Measurements from ENCODE around the gene NPBWR2. TPM values are rescaled to one million over a fixed set of nuclear protein-coding genes. Genes with fewer than 3 reads are reported as not detected.

Gene NPBWR2
- total RNA-seq, 1 experiment from 2014 or later, result not detected

- TF ChIP-seq CTCF (IDR thresholded peaks at IDR 0.05; ENCODE audit: unreplicated experiment), result no peak
- DNase-seq (ENCODE audit: unreplicated experiment), result no peak
- Mint-ChIP-seq H3K9me3 (ENCODE audit: unreplicated experiment) (no peaks in the 10 kb centered on the region), H3K36me3 (ENCODE audit: insufficient read depth, unreplicated experiment) (no peaks in the 10 kb centered on the region), H3K27ac (ENCODE audit: low read depth, unreplicated experiment) (no peak overlapping the region), H3K4me1 (ENCODE audit: insufficient read depth, unreplicated experiment) (peaks cover 2% of the 10 kb centered on the region), H3K27me3 (ENCODE audit: insufficient read depth, unreplicated experiment) (no peaks in the 10 kb centered on the region), H3K4me3 (ENCODE audit: unreplicated experiment) (no peak overlapping the region)
- POLR2A ChIA-PET, result interaction anchor here (0.7 kb wide), 1 partner anchor 26 kb away, joined by 3 read pairs; no protein-coding TSS in a partner anchor
- intact Hi-C loops (cut with micrococcal nuclease), result no loop called here
- CTCF ChIA-PET, result interaction anchor here (0.6 to 1.3 kb wide), 8 partner anchors 10 to 120 kb away, joined by 3 to 8 read pairs (median 3); no protein-coding TSS in a partner anchor
- BruUV-seq (replicated peaks), result no TSS peak
Measured at GRCh38 chr20:64073476-64074183, 33.7 kb downstream of the NPBWR2 start.

- no TSS peak for BruUV-seq (replicated peaks)
- H3K27me3 Mint-ChIP-seq (ENCODE audit: insufficient read depth, unreplicated experiment), result no peaks in the 10 kb centered on the region
- no peak for DNase-seq (ENCODE audit: unreplicated experiment)
- POLR2A ChIA-PET, result interaction anchor here (0.7 to 1.9 kb wide), 2 partner anchors 10 to 25 kb away, joined by 3 to 6 read pairs; partner anchors contain the start of gene TCEA2
- no peak overlapping the region for H3K4me3 Mint-ChIP-seq (ENCODE audit: unreplicated experiment)
- CTCF ChIA-PET, result interaction anchor here (0.6 to 5.2 kb wide), 5 partner anchors 11 to 48 kb away, joined by 3 to 37 read pairs (median 3); partner anchors contain the start of gene LKAAEAR1
- no peaks in the 10 kb centered on the region for H3K9me3 Mint-ChIP-seq (ENCODE audit: unreplicated experiment)
- no peak overlapping the region for H3K27ac Mint-ChIP-seq (ENCODE audit: low read depth, unreplicated experiment)
- intact Hi-C loops (cut with micrococcal nuclease), result no loop called here
- no peaks in the 10 kb centered on the region for H3K4me1 Mint-ChIP-seq (ENCODE audit: insufficient read depth, unreplicated experiment)
- TF ChIP-seq CTCF (IDR thresholded peaks at IDR 0.05; ENCODE audit: unreplicated experiment), result no peak
- H3K36me3 Mint-ChIP-seq (ENCODE audit: insufficient read depth, unreplicated experiment), result no peaks in the 10 kb centered on the region
Measured at GRCh38 chr20:64072498-64073063, 34.8 kb downstream of the NPBWR2 start.

GRCh38 chr20:64071341-64072332 lies 35.7 kb downstream of the NPBWR2 start:
- H3K4me1 Mint-ChIP-seq (ENCODE audit: insufficient read depth, unreplicated experiment), result peaks cover 7% of the 10 kb centered on the region
- no TSS peak for BruUV-seq (replicated peaks)
- ChIA-PET POLR2A (interaction anchor here (1.9 kb wide), 1 partner anchor 9 kb away, joined by 6 read pairs; the partner anchor contains the start of gene TCEA2), CTCF (interaction anchor here (0.6 to 5.2 kb wide), 5 partner anchors 8 to 1429 kb away, joined by 3 to 37 read pairs (median 3); partner anchors contain the start of genes LKAAEAR1, OPRL1 and RGS19)
- no peaks in the 10 kb centered on the region for H3K9me3 Mint-ChIP-seq (ENCODE audit: unreplicated experiment)
- H3K36me3 Mint-ChIP-seq (ENCODE audit: insufficient read depth, unreplicated experiment), result no peaks in the 10 kb centered on the region
- intact Hi-C loops (cut with micrococcal nuclease), result no loop called here
- no peak for DNase-seq (ENCODE audit: unreplicated experiment)
- H3K27ac Mint-ChIP-seq (ENCODE audit: low read depth, unreplicated experiment), result no peak overlapping the region
- TF ChIP-seq CTCF (IDR thresholded peaks at IDR 0.05; ENCODE audit: unreplicated experiment), result no peak
- no peaks in the 10 kb centered on the region for H3K27me3 Mint-ChIP-seq (ENCODE audit: insufficient read depth, unreplicated experiment)
- H3K4me3 Mint-ChIP-seq (ENCODE audit: unreplicated experiment), result no peak overlapping the region
